Urothelium cell line (cell line): ENCODE results near the gene NTN1.
"Not testable (repeated sequence)": the region's sequence is repeated elsewhere in the genome, so short reads cannot be mapped to it uniquely, and the experiment has no call there.

Experiments
- DNase-seq: peaks from one replicate; pipeline ENCODE4 v3.0.0; 2011; ENCODE audit warnings: low spot score, mixed read lengths
- FAIRE-seq: peaks from 2 replicates; lab custom pipeline; 2011; peaks lifted over from hg19 to GRCh38; lab: Jason Lieb, UNC

NTN1 gene

GRCh38 chr17:9021158-9021991, at the start of gene NTN1:
TSS of gene NTN1 (plus strand) at chr17:9021510. CDS start at chr17:9022374, 864 bp downstream.
- FAIRE-seq (no peak), DNase-seq (peak; percentile 77)

GRCh38 chr17:8975091-8975725, 46.1 kb upstream of the NTN1 start:
- no peak for FAIRE-seq
- no peak for DNase-seq

GRCh38 chr17:8976638-8977037, 44.7 kb upstream of the NTN1 start:
- FAIRE-seq (no peak), DNase-seq (no peak)

GRCh38 chr17:8979715-8980114, 41.6 kb upstream of the NTN1 start:
- DNase-seq, result no peak
- no peak for FAIRE-seq

- no peak for FAIRE-seq
Observed at GRCh38 chr17:8981443-8981842, 39.9 kb upstream of the NTN1 start.

GRCh38 chr17:8984225-8984624, 37.1 kb upstream of the NTN1 start:
- FAIRE-seq, DNase-seq: not testable (repeated sequence)

More at GRCh38 chr17:8981443-8981842, 39.9 kb upstream of the NTN1 start:
- DNase-seq, result no peak

- FAIRE-seq, result no peak
- no peak for DNase-seq
Observed at GRCh38 chr17:8985054-8985701, 36.1 kb upstream of the NTN1 start.

GRCh38 chr17:8986295-8986694, 35.0 kb upstream of the NTN1 start:
- DNase-seq (no peak), FAIRE-seq (no peak)

- not testable (repeated sequence) for FAIRE-seq, DNase-seq
Observed at GRCh38 chr17:8988263-8988935, 32.9 kb upstream of the NTN1 start.

GRCh38 chr17:8991514-8992285, 29.6 kb upstream of the NTN1 start:
- FAIRE-seq (no peak), DNase-seq (peak; percentile 46)

GRCh38 chr17:8994319-8994718, 27.0 kb upstream of the NTN1 start:
- DNase-seq (peak; percentile 45), FAIRE-seq (no peak)

- DNase-seq (peak; percentile 21), FAIRE-seq (no peak)
Observed at GRCh38 chr17:8995711-8996110, 25.6 kb upstream of the NTN1 start.

- peak; percentile 67 for DNase-seq
- no peak for FAIRE-seq
Observed at GRCh38 chr17:8997994-8998628, 23.2 kb upstream of the NTN1 start.

GRCh38 chr17:9001559-9001958, 19.8 kb upstream of the NTN1 start:
- DNase-seq (no peak), FAIRE-seq (no peak)

GRCh38 chr17:9002227-9002605, 19.1 kb upstream of the NTN1 start:
- DNase-seq (no peak), FAIRE-seq (no peak)

- no peak for FAIRE-seq
- no peak for DNase-seq
Observed at GRCh38 chr17:9002606-9003354, 18.5 kb upstream of the NTN1 start.

- FAIRE-seq, result no peak
Observed at GRCh38 chr17:9003355-9004131, 17.8 kb upstream of the NTN1 start.

GRCh38 chr17:9004132-9004960, 17.0 kb upstream of the NTN1 start:
- DNase-seq, result no peak
- FAIRE-seq, result no peak

More at GRCh38 chr17:9003355-9004131, 17.8 kb upstream of the NTN1 start:
- DNase-seq, result no peak
